ENCODE results near the gene VWC2L.

DNA sequence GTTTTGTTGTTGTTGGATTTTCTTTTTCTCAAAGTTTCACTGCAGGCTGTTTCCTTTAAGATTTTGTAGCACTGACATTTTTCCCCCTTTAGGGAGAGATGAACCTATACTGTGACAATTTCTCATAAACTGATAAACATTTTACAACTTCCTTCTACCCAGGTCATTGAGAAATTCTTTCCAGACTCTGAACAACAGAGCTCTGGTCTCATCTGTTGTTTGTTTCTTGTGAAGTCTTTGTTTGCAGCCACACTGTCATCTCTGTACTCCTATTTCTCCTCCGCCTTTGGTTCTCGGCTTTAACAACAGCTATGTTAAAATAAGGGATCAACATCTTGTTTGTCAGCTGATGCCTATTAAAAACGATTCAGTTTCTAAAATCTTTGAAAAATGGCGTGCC, 167.6 kb downstream of the VWC2L start:
- TF ChIP-seq POLR2AphosphoS5 (IDR thresholded peaks at IDR 0.05) (no peak), MXI1 (conservative IDR thresholded peaks at IDR 0.05; ENCODE audit: poor library complexity, severe bottlenecking) (no peak)
